Stimulated activated CD8-positive, alpha-beta memory T cell treated with anti-CD3 and anti-CD28 coated beads, Interleukin-12 subunit alpha, Interleukin-12 subunit beta, amount 100 ng/mL, for 24 hours (primary cell): Measurements from ENCODE around the gene INTS2.
"Not testable (repeated sequence)": the region's sequence is repeated elsewhere in the genome, so short reads cannot be mapped to it uniquely, and the experiment has no call there.

Source experiments
- DNase-seq: peaks from one replicate; pipeline ENCODE4 v3.0.0-alpha.2; 2020; ENCODE audit errors: extremely low read depth

INTS2 gene

DNA sequence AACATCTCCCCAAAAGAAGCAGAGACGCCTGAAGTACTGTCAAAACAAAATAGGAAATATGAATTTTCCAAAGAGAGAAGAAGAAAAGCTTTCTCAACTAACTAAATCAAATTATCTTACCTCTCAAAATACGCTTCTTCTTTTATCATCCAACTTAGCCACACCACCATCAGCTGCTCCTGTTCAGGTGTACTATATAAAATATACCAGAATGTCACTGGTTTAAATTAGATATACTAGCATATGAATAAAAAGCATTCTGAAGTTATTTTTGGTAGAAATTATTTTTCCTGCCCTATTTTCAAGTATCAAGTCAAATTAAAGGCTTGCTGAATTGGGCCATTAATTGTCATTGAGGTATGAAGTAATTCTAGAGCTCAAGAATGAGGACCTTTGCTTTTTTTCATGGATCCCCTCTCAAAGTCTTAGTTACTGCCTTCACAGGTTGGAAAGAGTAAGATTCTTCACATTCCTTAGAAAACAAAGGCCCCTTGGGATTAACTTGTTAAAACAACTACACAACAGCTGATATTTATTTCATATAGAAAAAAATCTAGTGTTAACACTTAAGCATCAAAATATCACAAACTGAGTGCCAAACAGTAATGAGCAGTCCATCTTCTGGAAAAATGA lies 30.1 kb downstream of the INTS2 start:
- DNase-seq: no peak

DNA sequence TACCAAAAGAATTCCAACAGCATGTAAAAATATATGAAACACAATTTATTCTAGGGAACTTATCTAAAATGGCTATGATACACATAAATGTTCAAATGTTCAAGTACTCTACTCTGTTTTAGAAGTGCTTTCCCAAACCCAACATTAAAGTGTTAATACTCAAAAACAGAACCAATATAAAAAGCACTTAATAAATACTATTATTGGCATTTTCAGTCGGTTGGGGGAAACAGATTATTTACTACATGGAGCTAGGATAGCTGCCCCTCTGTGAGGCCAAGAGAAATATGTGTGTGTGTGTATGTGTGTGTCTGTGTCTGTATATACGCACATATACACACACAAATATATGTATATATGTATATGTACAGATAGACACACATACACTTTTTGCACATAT lies 32.4 kb downstream of the INTS2 start:
- no peak for DNase-seq

DNA sequence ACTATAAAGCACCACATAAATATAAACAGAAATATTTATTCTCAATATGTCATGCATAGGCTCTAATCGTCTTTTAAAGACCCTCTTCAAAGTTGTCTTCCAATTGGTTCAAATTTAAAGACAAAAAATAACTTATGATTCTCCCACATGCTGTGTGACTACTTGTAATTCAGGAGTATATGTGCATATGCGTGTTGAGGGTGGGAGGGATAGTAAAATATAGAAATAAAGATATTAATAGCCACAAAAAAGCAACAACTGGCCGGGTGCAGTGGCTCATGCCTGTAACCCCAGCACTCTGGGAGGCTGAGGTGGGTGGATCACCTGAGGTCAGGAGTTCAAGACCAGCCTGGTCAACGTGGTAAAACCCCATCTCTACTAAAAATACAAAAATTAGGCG lies 33.5 kb downstream of the INTS2 start:
- not testable (repeated sequence) for DNase-seq

DNA sequence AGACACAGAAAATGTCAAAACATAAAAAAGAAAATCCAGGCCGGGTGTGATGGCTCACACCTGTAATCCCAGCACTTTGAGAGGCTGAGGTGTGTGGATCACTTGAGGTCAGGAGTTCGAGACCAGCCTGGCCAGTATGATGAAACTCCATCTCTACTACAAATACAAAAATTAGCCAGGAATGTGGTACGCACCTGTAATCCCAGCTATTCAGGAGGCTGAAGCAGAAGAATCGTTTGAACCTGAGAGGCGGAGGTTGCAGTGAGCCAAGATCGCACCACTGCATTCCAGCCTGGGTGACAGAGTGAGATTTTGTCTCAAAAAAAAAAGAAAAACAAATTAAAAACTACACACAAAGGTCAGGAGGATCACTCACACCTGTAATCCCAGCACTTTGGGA lies 40.0 kb downstream of the INTS2 start:
- DNase-seq: not testable (repeated sequence)

DNA sequence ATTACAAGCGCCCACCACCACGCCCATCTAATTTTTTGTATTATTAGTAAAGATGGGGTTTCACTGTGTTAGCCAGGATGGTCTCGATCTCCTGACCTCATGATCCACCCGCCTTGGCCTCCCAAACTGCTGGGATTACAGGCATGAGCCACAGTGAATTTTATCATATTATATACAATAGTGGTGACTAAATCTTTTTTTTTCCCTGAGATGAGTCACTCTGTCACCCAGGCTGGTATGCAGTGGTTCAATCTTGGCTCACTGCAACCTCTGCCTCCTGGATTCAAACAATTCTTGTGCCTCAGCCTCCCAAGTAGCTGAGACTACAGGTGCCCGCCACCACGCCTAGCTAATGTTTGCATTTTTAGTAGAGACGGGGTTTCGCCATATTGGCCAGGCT lies 41.9 kb downstream of the INTS2 start:
- not testable (repeated sequence) for DNase-seq

DNA sequence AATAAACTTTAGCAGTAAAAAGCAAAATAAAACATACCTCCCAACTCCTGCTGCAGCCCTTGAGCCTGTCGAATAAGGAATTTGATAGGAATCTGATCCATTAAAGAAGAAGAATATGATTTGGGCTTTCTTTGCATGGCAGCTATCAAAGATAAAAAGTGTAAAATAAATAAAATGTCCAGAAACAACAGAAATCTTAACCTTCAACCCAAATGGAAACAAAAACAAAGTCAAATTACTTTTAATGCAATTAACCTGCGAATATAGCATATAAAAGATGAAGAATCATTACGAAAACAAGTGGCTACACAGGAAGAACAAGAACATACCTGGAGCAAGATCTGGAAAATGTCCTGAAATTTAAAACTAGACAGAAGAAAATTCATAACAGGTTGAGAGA lies 42.9 kb downstream of the INTS2 start:
- no peak for DNase-seq

DNA sequence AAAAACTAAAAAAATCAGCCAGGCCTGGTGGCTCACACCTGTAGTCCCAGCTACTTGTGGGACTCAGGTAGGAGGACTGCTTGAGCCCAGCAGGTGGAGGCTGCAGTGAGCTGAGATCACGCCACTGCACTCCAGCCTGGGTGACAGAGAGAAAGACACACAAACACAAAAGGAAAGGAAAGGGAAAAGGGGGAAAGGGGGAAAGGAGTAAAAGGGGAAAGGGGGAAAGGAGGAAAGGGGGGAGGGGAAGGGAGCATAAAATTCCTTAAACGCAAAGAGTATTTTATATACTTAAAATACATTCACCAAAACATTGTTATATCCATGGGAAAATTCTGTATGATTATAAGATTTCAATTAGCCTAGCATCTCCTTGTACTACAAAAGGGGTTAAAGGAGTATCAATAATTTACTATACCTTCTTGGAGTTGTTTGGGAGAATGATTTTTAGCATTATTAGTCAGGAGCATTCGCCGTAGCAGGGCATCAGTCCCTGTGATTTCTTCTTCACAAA lies 47.1 kb downstream of the INTS2 start:
- no peak for DNase-seq

DNA sequence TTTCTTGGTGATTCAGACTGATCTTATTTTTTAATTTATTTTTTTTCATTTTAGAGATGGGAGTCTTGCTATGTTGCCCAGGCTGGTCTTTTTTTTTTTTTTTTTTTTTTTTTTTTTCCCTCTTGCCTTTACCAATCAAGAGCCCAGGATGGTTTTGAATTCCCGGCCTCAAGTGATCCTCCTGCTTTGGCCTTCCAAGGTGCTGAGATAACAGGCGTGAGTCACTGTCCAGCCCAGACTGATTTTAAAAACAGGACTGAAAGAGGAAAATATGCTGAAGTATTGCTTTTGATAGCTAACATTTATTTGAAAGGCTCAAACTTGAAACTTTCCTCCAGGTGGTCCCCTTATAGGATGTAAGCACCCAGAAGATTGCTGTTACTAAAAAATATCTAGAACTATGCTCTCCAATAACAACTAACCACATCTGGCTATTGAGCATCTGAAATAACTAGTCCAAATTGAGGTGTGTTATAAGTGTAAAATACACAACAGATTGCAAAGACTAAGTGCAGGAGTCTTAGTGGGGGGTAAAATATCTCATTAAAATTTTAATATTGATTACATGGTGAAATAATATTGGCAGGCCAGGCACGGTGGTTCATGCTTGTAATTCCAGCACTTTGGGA lies 48.7 kb downstream of the INTS2 start:
- DNase-seq: no peak

DNA sequence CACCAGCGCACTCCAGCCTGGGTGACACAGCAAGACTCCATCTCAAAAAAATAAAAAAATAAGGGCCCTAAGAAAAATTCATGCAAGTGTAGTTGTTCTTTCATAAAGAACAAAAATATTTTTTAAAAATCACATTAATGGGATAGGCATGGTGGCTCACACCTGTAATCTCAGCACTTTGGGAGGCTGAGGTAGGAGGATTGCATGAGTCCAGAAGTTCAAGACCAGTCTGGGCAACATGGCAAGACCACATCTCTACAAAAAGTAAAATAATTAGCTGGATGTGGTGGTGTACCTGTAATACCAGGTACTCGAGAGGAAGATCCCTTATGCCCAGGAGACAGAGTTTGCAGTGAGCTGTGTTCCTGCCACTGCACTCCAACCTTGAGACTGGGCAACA lies 49.3 kb downstream of the INTS2 start:
- DNase-seq: no peak

DNA sequence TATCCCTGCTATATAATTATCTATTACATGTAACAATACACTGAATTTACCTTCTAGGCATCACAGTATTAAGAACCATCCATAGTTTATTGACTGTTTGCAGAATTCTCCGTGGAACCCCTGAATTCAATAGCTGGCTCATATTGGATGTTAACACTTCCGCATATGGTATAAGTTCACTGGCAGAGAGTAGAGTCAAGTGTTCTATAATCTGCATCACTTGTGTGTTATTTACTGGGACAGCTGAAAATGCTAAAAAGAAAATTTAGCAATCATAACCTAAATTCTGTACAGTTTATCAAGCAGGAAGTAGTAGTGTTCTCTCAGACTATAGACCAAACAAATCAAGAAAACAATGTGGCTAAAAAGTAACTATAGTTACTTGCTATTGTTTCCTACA lies 49.9 kb downstream of the INTS2 start:
- no peak for DNase-seq

DNA sequence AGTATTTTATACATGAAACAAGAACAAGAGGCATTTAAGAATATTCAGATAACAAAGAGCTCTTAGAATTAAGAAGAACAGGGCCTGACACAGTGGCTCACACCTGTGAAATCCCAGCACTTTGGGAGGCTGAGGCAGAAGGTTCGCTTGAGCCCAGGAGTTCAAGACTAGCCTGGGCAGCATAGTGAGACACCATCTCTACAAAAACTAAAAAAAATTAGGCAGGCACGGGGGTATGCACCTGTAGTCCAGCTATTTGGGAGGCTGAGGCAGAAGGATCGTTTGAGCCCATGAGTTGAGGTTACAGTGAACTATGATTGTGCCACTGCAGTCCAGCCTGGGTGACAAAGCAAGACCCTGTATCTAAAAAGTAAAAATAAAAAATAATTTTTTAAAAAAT lies 52.0 kb downstream of the INTS2 start:
- DNase-seq: no peak

DNA sequence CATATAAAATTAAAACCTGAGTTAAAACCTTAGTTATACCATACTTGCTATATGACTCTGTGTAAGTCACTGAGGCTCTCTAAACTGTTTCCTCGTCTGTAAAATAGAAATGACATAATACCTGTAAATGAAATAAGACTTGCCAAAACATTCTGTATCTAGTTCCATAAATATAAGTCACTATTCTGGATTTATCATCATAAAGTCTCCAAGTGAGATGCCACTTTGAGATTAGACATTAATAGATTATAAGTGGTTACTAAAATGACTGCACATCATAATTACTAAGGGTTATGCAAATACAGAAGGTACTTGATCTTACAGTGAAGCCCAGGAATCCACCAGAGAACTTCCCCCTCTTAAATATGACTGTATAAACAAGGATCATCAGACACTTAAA lies 52.5 kb downstream of the INTS2 start:
- DNase-seq: no peak

DNA sequence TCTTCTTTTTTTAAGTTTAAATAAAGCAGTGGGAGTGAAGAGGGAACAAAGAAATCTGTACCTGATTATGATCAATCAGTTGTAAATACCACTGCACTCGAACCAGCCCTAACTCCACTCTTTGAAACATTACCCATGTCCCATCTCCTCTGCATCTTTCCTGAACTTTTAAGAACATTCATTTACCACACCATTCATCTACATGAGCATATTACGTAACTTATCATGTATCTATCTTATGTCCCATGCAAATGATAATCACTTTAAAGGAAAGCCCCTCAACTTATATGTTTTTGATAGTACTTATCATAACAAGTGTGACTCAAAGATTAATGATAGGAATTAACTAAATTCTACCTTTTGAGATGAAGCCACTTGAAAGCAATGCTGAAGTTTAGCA lies 53.7 kb downstream of the INTS2 start:
- DNase-seq: no peak

DNA sequence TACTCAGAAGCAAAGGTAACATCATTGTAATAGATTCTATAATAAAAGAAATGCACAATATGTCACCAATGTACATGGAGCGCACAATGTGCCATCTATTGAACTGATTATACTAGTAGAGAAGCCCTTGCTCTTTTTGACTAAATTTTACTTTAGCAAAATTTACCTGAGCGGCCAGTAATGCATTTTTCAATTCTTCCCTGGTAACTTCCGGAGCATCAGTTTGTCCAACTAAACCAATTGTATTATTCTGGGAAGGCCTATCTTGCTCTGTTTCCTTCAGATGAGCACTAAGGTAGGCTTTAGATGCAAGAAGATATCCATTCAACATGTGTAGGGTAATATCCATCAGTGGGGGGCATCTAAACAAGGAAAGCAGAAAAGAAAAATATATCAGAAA lies 55.7 kb downstream of the INTS2 start:
- no peak for DNase-seq

DNA sequence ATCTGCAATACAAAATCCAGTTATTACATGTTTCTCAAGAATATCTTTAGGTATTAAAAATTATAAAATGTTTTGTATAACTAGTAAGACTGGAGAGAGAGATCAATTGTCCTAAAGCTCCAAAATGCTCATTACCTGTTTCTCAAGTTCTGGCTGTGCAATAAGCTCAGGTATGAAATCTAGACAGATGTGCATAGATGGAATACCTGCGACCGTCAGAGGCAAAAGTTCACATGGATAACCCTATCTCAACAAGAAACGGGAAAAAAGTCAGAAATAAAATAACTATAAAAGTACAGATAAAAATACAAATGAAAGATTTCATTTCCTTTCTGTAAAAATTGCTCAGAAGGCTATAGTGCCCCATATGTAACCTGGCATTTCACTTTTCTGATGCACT lies 58.6 kb downstream of the INTS2 start:
- DNase-seq: no peak

DNA sequence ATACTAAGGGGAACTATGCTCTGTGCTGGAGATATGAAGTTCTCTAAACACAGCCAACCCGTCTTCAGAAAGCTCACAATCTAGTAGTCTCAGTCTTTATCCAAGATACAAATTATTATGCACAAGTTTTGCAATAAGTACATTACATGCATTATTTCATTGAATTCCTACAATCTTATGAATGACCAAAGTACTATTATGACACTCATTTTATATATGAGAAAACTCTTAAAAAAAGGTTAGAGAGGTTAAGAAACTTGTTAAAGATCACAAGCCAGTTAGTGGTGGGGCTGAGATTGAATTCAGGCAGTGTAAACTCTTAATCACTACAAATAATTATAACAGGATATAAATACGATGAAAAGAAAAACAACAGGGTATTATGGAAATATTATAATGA lies 59.7 kb downstream of the INTS2 start:
- DNase-seq: no peak

DNA sequence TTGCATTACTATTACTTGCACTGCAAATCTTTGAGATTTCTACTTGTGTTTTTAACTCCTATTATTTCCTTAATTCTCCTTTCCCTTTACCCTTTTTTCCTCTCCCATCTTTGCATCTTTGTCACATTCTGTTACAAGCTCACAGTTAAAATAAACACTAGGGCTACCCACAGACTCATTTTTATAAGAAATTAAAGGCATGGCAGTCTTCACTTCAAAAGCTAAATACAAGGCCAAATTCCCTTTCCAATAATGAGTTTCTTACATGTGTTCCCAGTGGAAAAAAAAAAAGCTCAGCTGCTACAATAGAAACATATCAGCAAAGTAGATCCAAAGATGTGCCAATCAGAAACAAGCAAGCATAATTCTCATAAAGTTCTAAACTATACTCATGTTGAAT lies 60.7 kb downstream of the INTS2 start:
- no peak for DNase-seq

DNA sequence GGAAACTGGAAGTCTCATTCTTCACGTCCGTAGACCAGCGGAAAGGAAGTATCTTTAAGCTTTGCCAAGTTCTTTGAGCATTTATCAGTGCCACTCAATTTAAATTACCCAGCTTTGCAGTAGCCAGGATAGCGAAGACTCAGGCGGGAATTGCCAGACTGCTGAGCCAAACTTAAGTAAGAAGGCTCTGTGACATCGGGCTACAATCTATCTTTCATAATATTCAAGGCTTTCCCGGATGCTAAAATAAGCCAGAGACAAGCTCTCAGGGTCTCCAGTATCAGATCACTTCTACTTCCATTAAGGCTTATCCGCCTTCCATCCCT lies 64.0 kb downstream of the INTS2 start:
- DNase-seq: no peak

DNA sequence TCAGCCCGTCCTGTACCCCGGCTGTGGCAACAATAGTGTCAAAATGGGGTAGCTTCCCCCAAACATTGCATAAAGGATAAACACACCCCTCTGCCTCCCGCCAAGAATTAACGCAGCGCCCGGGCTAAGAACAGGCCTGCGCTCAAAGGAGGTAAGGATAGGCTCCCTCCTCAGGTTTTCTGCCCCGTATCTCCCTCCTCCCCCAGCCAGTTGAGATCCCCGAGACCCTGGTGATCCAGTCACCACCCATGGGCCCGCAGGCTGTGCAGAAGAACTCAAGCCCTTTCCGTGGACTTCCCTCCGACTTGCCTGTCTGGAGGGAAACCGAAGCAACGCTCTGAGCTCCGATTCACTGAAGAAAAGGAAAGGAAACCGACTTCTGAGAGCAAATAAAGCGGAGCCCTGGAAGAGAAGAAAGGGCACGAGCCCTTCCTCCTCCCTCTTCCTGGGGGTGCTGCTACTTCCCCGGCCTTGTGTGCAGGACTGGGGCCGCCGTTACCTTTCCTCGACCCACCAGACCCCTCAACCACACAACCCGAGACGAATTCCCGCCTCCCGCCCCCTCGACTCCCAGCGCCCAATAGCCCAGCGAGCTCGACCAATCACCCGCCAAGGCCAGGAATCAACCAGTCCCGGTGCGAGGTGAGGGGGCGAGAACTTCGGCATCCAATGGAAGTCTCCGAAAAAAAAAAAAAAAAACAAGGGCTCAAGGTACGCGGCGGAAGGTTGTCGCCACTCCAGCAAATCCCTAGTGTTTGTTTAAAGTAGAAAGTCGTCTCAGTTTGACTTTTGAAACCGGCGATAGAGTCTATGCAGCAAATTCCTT lies 64.6 kb downstream of the INTS2 start, which contains the start of gene BRIP1:
Gene BRIP1 (minus strand): TSS at position 554 of the 826 bp plus-strand sequence. CDS start 1,989 bp downstream, outside the sequence.
- DNase-seq: peak; percentile 79

DNA sequence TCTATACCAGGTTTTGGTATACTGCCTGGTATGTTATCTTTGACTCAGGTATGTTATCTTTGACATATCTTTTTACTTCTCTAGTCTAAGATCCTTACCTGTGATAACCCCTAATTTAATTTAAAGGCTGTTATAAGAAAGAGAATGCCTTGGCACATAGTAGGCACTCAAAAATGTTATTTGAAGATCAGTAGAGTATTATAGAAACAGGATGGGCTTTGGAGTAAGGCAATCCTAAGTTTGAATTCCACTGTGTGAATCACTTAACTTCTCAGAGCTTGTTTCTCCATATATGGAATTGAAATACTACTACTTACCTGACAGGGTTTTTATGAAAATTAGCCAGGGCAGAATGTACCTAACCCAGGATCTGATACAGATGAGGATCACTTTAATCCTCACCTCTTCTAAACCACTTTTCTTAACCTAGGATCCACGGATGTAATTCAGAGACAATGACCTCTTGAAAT lies 65.6 kb downstream of the INTS2 start:
- no peak for DNase-seq

DNA sequence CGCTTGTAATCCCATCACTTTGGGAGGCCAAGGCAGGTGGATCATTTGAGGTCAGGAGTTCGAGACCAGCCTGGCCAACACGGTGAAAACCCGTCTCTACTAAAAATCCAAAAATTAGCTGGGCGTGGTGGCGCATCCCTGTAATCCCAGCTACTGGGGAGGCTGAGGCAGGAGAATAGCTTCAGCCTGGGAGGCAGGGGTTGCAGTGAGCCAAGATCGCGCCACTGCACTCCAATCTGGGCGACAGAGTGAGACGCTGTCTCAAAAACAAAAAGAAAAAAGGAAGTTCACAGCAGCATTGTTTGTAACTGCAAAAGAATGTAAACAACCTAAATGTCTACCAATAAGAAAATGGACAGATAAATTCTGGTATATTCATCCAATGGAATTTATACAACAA lies 67.4 kb downstream of the INTS2 start:
- not testable (repeated sequence) for DNase-seq

DNA sequence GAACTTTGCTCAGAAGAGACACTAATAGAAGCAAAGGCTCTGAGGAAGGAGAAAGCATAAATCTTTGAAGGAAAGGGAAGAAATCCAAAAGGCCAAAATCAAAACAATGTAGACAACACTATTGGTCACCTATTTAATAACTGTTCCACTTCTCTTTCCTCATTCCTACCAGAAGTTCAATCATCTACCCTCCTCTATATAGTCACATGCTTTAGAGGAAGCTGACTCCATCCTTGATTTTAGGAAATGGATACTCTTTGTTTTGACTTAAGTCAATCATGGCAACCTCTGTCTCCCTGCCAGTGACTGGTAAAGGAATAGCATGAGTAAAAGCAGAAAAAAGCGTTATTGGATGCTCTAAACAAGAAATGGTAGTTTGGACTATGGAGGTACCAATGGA lies 71.7 kb downstream of the INTS2 start:
- no peak for DNase-seq

DNA sequence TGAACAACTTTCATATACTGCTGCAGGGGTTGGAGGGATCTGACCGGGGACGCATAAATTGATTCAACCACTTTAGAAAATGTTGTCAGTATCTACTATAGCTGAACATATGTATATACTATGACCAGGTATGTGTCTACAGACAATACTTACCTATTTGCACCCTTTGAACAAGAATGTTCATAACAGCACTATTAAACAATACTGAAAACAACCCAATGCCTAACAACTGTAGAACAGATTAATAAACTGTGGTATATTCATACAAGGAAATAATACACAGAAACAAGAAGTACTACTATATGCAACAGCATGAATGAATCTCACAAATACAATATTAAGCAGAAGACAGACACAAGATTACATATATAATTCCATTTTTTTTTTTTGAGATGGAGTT lies 74.9 kb downstream of the INTS2 start:
- DNase-seq: no peak
